Measurements from ENCODE around the gene XYLT2.
A peak's percentile ranks its signal among the peaks of the same experiment; 100 is the strongest.
"Not testable (repeated sequence)": the region's sequence is repeated elsewhere in the genome, so short reads cannot be mapped to it uniquely, and the experiment has no call there.

The XYLT2 gene

GRCh38 chr17:50345432-50346312 lies at the start of gene XYLT2:
Gene XYLT2, plus strand, starts transcription at chr17:50346126. Its CDS starts 15 bp downstream, at chr17:50346141.
- DNase-seq (ENCODE audit: low spot score) = peak; percentile 89

GRCh38 chr17:50297407-50297865 lies 48.5 kb upstream of the XYLT2 start:
- DNase-seq (ENCODE audit: low spot score) = peak; percentile 43

- DNase-seq (ENCODE audit: low spot score) = no peak
These were observed 47.9 kb upstream of the XYLT2 start for GRCh38 chr17:50298018-50298417.

GRCh38 chr17:50299776-50300175 lies 46.1 kb upstream of the XYLT2 start:
- DNase-seq (ENCODE audit: low spot score) = no peak

- DNase-seq (ENCODE audit: low spot score) = not testable (repeated sequence)
These were observed 45.1 kb upstream of the XYLT2 start for GRCh38 chr17:50300824-50301223.

- DNase-seq (ENCODE audit: low spot score) = no peak
These were observed 43.9 kb upstream of the XYLT2 start for GRCh38 chr17:50301891-50302584.

GRCh38 chr17:50303051-50303450 lies 42.9 kb upstream of the XYLT2 start:
- no peak for DNase-seq (ENCODE audit: low spot score)

- no peak for DNase-seq (ENCODE audit: low spot score)
These were observed 42.3 kb upstream of the XYLT2 start for GRCh38 chr17:50303596-50303995.

- DNase-seq (ENCODE audit: low spot score) = no peak
These were observed 41.0 kb upstream of the XYLT2 start for GRCh38 chr17:50304781-50305404.

GRCh38 chr17:50307654-50308053 lies 38.3 kb upstream of the XYLT2 start:
- no peak for DNase-seq (ENCODE audit: low spot score)

- DNase-seq (ENCODE audit: low spot score) = no peak
These were observed 37.3 kb upstream of the XYLT2 start for GRCh38 chr17:50308666-50309065.

- DNase-seq (ENCODE audit: low spot score) = no peak
These were observed 35.3 kb upstream of the XYLT2 start for GRCh38 chr17:50310455-50311111.

GRCh38 chr17:50311112-50311460 lies 34.8 kb upstream of the XYLT2 start:
- DNase-seq (ENCODE audit: low spot score) = no peak

- DNase-seq (ENCODE audit: low spot score) = no peak
These were observed 34.4 kb upstream of the XYLT2 start for GRCh38 chr17:50311483-50311882.

GRCh38 chr17:50312308-50312707 lies 33.6 kb upstream of the XYLT2 start:
- DNase-seq (ENCODE audit: low spot score) = peak; percentile 41

GRCh38 chr17:50314456-50315011 lies 31.4 kb upstream of the XYLT2 start:
- DNase-seq (ENCODE audit: low spot score) = no peak

- no peak for DNase-seq (ENCODE audit: low spot score)
These were observed 29.8 kb upstream of the XYLT2 start for GRCh38 chr17:50316016-50316587.

- DNase-seq (ENCODE audit: low spot score) = not testable (repeated sequence)
These were observed 29.3 kb upstream of the XYLT2 start for GRCh38 chr17:50316660-50317059.

- no peak for DNase-seq (ENCODE audit: low spot score)
These were observed 28.8 kb upstream of the XYLT2 start for GRCh38 chr17:50317121-50317520.

- no peak for DNase-seq (ENCODE audit: low spot score)
These were observed 27.2 kb upstream of the XYLT2 start for GRCh38 chr17:50318501-50319285.
